ENCODE results near the gene VSIG10. TPM values are rescaled to one million over a fixed set of nuclear protein-coding genes. Genes with fewer than 3 reads are reported as not detected.

VSIG10 gene
- total and polyA plus RNA-seq, 2 of the 13 experiments (the other 11 are each of a cell fraction or from before 2014, with no cell fraction given), result 25.6 to 42.5 TPM

GRCh38 chr12:118145798-118146156, 42.0 kb upstream of the VSIG10 start:
- Histone ChIP-seq H2AFZ (ENCODE audit: low read length) (no peak overlapping the region), H4K20me1 (ENCODE audit: insufficient read depth, low read length) (peaks cover 27% of the 10 kb centered on the region), H3K9me3 (ENCODE audit: low read length) (no peaks in the 10 kb centered on the region), H3K36me3 (replicated peaks in 1 of 2; ENCODE audit: control insufficient read depth in 1 of 2, insufficient read depth in 2 of 2, low read length in 2 of 2) (peaks cover 32 to 64% of the 10 kb centered on the region in 2 experiments), H3K9ac (ENCODE audit: insufficient read depth, low read depth, low read length) (no peak overlapping the region), H3K79me2 (ENCODE audit: insufficient read depth, low read length) (peaks cover 16% of the 10 kb centered on the region), H3K4me1 (ENCODE audit: insufficient read depth, low read length) (peaks cover 42% of the 10 kb centered on the region), H3K4me2 (ENCODE audit: low read depth, low read length) (no peak overlapping the region), H3K27ac (ENCODE audit: extremely low read length, insufficient read depth, low read length) (no peak overlapping the region), H3K4me3 (replicated peaks in 1 of 3; ENCODE audit: insufficient read depth in 1 of 3, low read depth in 2 of 3, low read length in 3 of 3) (no peak overlapping the region), H3K27me3 (ENCODE audit: control insufficient read depth in 1 of 2, insufficient read depth in 2 of 2, low read length in 2 of 2) (no peaks in the 10 kb centered on the region)
- TF ChIP-seq ZFX (CRISPR knock-in tag; IDR thresholded peaks at IDR 0.05; ENCODE audit: low read depth) (no peak), ZNF766 (CRISPR knock-in tag; IDR thresholded peaks at IDR 0.05; ENCODE audit: borderline replicate concordance) (no peak), REST (IDR thresholded peaks at IDR 0.05; ENCODE audit: borderline replicate concordance in 1 of 2, low read depth in 1 of 2, low read length in 2 of 2) (no peak), RBM22 (optimal IDR thresholded peaks at IDR 0.05; ENCODE audit: low read length) (peak; percentile 63)
- no peak for DNase-seq (ENCODE audit: low spot score)
- no TSS peak for BruUV-seq (replicated peaks)
- intact Hi-C loops (cut with micrococcal nuclease; ENCODE audit: unreplicated experiment) (no loop called here), in situ Hi-C loops (cut with HindIII; ENCODE audit: extremely low pct_ligation_motif_present, low pct_unique_long_range_greater_than_20kb) (no loop called here)
- ATAC-seq, result no peak
- FAIRE-seq, result no peak
- ChIA-PET POLR2A (no interaction called here), CTCF (ENCODE audit: low intra/inter-chr PET ratio, low total read pairs) (no interaction called here)
- 89% methylated on average over 9 of the region's 9 CpGs for WGBS (ENCODE audit: low lambda C conversion rate)
